ENCODE data around the gene DNAH1. TPM values are rescaled to one million over a fixed set of nuclear protein-coding genes. Genes with fewer than 3 reads are reported as not detected.
A peak's percentile ranks its signal among the peaks of the same experiment; 100 is the strongest.

DNAH1 gene
- total and polyA plus RNA-seq, 2 of the 13 experiments (the other 11 are each of a cell fraction or from before 2014, with no cell fraction given), result 0.64 to 3.5 TPM

DNA sequence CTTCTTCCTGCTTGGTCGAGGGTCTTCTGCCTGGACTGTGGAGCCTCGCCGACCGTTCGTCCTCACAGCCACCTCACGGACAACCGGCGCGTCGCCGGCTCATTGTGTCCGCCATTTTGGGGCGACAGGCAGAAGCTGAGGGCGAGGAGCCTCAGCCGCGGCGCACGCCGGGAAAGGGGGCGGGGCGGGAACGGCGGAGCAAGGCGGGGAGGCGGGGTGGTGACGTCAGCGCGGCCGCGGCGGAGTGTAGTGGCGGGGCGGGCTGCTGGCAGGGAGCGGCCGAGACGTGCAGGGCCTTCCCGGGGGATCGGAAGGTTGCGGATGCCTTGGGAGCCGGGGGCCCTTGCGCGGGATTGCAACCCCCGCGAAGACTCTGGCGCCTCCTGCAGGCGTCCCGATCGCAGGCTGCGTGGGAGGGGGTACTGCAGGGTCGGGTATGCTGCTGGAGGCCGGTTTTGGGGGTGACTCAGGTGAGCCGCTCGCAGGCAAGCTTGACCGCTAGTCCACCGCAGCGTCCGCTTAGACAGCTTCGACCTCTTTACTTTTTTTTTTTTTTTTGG, 37.5 kb upstream of the DNAH1 start, which contains the start of gene WDR82 (continued):
- peak; percentile 67; the same call in 1 of the 2 replicates for TF ChIP-seq SAFB2 (CRISPR knock-in tag; IDR thresholded peaks at IDR 0.05; ENCODE audit: borderline replicate concordance, low read depth)
- no peak for TF ChIP-seq CC2D1A (CRISPR knock-in tag; IDR thresholded peaks at IDR 0.05)
- no peak for TF ChIP-seq ATAD3A (CRISPR knock-in tag; IDR thresholded peaks at IDR 0.05)
- TF ChIP-seq TRIM24 (CRISPR knock-in tag; IDR thresholded peaks at IDR 0.05), result no peak
- TF ChIP-seq MAFF (IDR thresholded peaks at IDR 0.05; ENCODE audit: low read depth, low read length), result no peak
- peak; percentile 67; the same call in 1 of the 2 replicates for TF ChIP-seq TGIF2 (CRISPR knock-in tag; IDR thresholded peaks at IDR 0.05)
- TF ChIP-seq ZNF749 (CRISPR knock-in tag; IDR thresholded peaks at IDR 0.05; ENCODE audit: borderline replicate concordance), result no peak
- no peak for TF ChIP-seq CHD4 (IDR thresholded peaks at IDR 0.05; ENCODE audit: borderline replicate concordance, low read length)
- 0 out of 2 replicates have a peak, but pooled peaks have one; percentile 54 for TF ChIP-seq ZFP37 (CRISPR knock-in tag; IDR thresholded peaks at IDR 0.05; ENCODE audit: borderline replicate concordance)
- TF ChIP-seq CCAR2 (optimal IDR thresholded peaks at IDR 0.05; ENCODE audit: low read depth, low read length), result no peak
- TF ChIP-seq KDM2A (CRISPR knock-in tag; IDR thresholded peaks at IDR 0.05; ENCODE audit: borderline replicate concordance, low read depth), result peak; percentile 79
- TF ChIP-seq THAP11 (CRISPR knock-in tag; IDR thresholded peaks at IDR 0.05), result peak; percentile 71
- TF ChIP-seq ZNF546 (CRISPR knock-in tag; conservative IDR thresholded peaks at IDR 0.05), result no peak
- peak; percentile 76 for TF ChIP-seq NRL (CRISPR knock-in tag; IDR thresholded peaks at IDR 0.05; ENCODE audit: borderline replicate concordance)
- TF ChIP-seq ADNP (CRISPR knock-in tag; IDR thresholded peaks at IDR 0.05), result no peak
- no peak for TF ChIP-seq ZNF598 (CRISPR knock-in tag; IDR thresholded peaks at IDR 0.05; ENCODE audit: borderline replicate concordance)
- no peak for TF ChIP-seq LCORL (IDR thresholded peaks at IDR 0.05)
- no peak for TF ChIP-seq LCORL (CRISPR knock-in tag; IDR thresholded peaks at IDR 0.05)
- peak; percentile 65; the same call in 1 of the 2 replicates for TF ChIP-seq KMT2A (CRISPR knock-in tag; IDR thresholded peaks at IDR 0.05)
- no peak for TF ChIP-seq ATM (IDR thresholded peaks at IDR 0.05; ENCODE audit: borderline replicate concordance)
- TF ChIP-seq, protein P1, sequence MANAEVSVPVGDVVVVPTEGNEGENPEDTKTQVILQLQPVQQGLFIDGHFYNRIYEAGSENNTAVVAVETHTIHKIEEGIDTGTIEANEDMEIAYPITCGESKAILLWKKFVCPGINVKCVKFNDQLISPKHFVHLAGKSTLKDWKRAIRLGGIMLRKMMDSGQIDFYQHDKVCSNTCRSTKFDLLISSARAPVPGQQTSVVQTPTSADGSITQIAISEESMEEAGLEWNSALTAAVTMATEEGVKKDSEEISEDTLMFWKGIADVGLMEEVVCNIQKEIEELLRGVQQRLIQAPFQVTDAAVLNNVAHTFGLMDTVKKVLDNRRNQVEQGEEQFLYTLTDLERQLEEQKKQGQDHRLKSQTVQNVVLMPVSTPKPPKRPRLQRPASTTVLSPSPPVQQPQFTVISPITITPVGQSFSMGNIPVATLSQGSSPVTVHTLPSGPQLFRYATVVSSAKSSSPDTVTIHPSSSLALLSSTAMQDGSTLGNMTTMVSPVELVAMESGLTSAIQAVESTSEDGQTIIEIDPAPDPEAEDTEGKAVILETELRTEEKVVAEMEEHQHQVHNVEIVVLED (CRISPR knock-in tag; IDR thresholded peaks at IDR 0.05; ENCODE audit: borderline replicate concordance), result peak; percentile 81
- TF ChIP-seq, protein P2, sequence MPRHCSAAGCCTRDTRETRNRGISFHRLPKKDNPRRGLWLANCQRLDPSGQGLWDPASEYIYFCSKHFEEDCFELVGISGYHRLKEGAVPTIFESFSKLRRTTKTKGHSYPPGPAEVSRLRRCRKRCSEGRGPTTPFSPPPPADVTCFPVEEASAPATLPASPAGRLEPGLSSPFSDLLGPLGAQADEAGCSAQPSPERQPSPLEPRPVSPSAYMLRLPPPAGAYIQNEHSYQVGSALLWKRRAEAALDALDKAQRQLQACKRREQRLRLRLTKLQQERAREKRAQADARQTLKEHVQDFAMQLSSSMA (CRISPR knock-in tag; IDR thresholded peaks at IDR 0.05), result peak; percentile 69; the same call in 1 of the 2 replicates
- TF ChIP-seq POGZ (CRISPR knock-in tag; IDR thresholded peaks at IDR 0.05), result no peak
- no peak for TF ChIP-seq ZFAT (CRISPR knock-in tag; conservative IDR thresholded peaks at IDR 0.05)
- TF ChIP-seq FOXP4 (CRISPR knock-in tag; IDR thresholded peaks at IDR 0.05), result peak; percentile 61; the same call in 1 of the 2 replicates
- no peak for TF ChIP-seq DBP (CRISPR knock-in tag; IDR thresholded peaks at IDR 0.05; ENCODE audit: not compliant biosample characterization)
